HCT116 (cell line): ENCODE measurements around the gene C3orf20. TPM values are rescaled to one million over a fixed set of nuclear protein-coding genes. Genes with fewer than 3 reads are reported as not detected.

Experiments
- ATAC-seq: fragments of 200-7000 bp; cut with Tn5 transposase; 2 replicates; pipeline ENCODE4 v1.9.1; 2020; ENCODE audit warnings: mild to moderate bottlenecking, moderate library complexity
- BruUV-seq: library from RNA; stranded (reverse); fragments of 400-500 nt; replicated peaks from 2 replicates; lab custom pipeline; 2021; lab: Mats Ljungman, UMichigan
- CTCF ChIA-PET: fragments of 300-600 bp; sonication (Branson Sonifier 250); formaldehyde crosslinking; loops from one replicate; lab custom pipeline; 2021; ENCODE audit warnings: antibody characterized with exemption; lab: Charles Lee
- POLR2A ChIA-PET: fragments of 300-600, 350-600 bp; sonication (Branson Sonifier 250); formaldehyde crosslinking; loops from one replicate; lab custom pipeline; 2021; ENCODE audit warnings: antibody characterized with exemption; lab: Charles Lee
- RAD21 ChIA-PET, 2 experiments: fragments of 300-600 bp; sonication (Branson Sonifier 250); formaldehyde crosslinking; loops; one replicate each; lab custom pipeline; 2023; ENCODE audit warnings: low total read pairs in 2 of 2; ENCODE audit not compliant: uncharacterized antibody in 2 of 2, unreplicated experiment in 2 of 2, low non-redundant PET in 1 of 2; lab: Charles Lee
- DNase-seq: peaks from one replicate; pipeline ENCODE4 v3.0.0-alpha.2; 2010; ENCODE audit warnings: low read depth, low spot score
- H2AFZ ChIP-seq: fragments of 200-600 bp; shearing (Covaris generic), sonication (generic); 2 replicates; pipeline ENCODE4 v1.6.1; 2017; ENCODE audit warnings: low read depth, mixed run types, mixed read lengths, antibody characterized with exemption, low read length; ENCODE audit not compliant: poor library complexity, severe bottlenecking
- H3K27ac ChIP-seq: 2 replicates; pipeline ENCODE4 v1.5.1; 2012; ENCODE audit warnings: low read depth, low read length
- H3K27me3 ChIP-seq: fragments of 200-600 bp; sonication (generic); 2 replicates; pipeline ENCODE4 v1.6.1; 2016; ENCODE audit warnings: mixed run types, low read length, mixed read lengths; ENCODE audit not compliant: insufficient read depth
- H3K36me3 ChIP-seq, 2 experiments: fragments of 200-500 bp in 1 of 2; fragments of 200-600 bp in 1 of 2; sonication (Bioruptor generic) in 1 of 2; sonication (generic) in 1 of 2; 2 replicates each; pipeline versions ENCODE4 v1.5.1 to v1.6.1; 2014 to 2016; ENCODE audit warnings: low read length in 2 of 2, inconsistent platforms in 1 of 2, mixed read lengths in 1 of 2, mixed run types in 1 of 2; ENCODE audit not compliant: insufficient read depth in 2 of 2, control insufficient read depth in 1 of 2
- H3K4me1 ChIP-seq, 2 experiments: fragments of 200-600 bp in 1 of 2; sonication (generic) in 1 of 2; 2 replicates each; pipeline versions ENCODE4 v1.5.1 to v1.6.1; 2012 to 2017; ENCODE audit warnings: low read length in 2 of 2, inconsistent platforms in 1 of 2, mild to moderate bottlenecking in 1 of 2, mixed read lengths in 1 of 2, mixed run types in 1 of 2, moderate library complexity in 1 of 2; ENCODE audit not compliant: insufficient read depth in 2 of 2, control insufficient read depth in 1 of 2
- H3K4me2 ChIP-seq: fragments of 200-600 bp; sonication (generic); 2 replicates; pipeline ENCODE4 v1.6.1; 2017; ENCODE audit warnings: mixed run types, low read length, mixed read lengths
- H3K4me3 ChIP-seq, 2 experiments: fragments of 200-600 bp in 1 of 2; sonication (generic) in 1 of 2; replicated peaks in 1 of 2; 2 replicates each; pipeline ENCODE4 v1.5.1; 2011 to 2016; ENCODE audit warnings: low read length in 2 of 2, control low read depth in 1 of 2, low read depth in 1 of 2, mild to moderate bottlenecking in 1 of 2, mixed read lengths in 1 of 2, mixed run types in 1 of 2
- H3K79me2 ChIP-seq: fragments of 200-600 bp; sonication (generic); 2 replicates; pipeline ENCODE4 v1.6.1; 2017; ENCODE audit warnings: mild to moderate bottlenecking, mixed run types, low read length, moderate library complexity, mixed read lengths; ENCODE audit not compliant: insufficient read depth
- H3K9ac ChIP-seq: fragments of 200-600 bp; sonication (generic); 2 replicates; pipeline ENCODE4 v1.6.1; 2016; ENCODE audit warnings: low read length, mixed read lengths
- H3K9me2 ChIP-seq: fragments of 200-600 bp; sonication (generic), shearing (Covaris generic); 2 replicates; pipeline ENCODE4 v1.6.1; 2017; ENCODE audit warnings: mixed run types, mild to moderate bottlenecking, moderate library complexity; ENCODE audit not compliant: insufficient read depth
- H3K9me3 ChIP-seq, 2 experiments: fragments of 200-500 bp in 1 of 2; fragments of 200-600 bp in 1 of 2; sonication (Bioruptor generic) in 1 of 2; sonication (generic) in 1 of 2; 2 replicates each; pipeline ENCODE4 v1.6.1; 2014 to 2017; ENCODE audit warnings: low read length in 2 of 2, mixed read lengths in 2 of 2, inconsistent platforms in 1 of 2, low read depth in 1 of 2, mild to moderate bottlenecking in 1 of 2, mixed run types in 1 of 2, moderate library complexity in 1 of 2; ENCODE audit not compliant: control insufficient read depth in 1 of 2, insufficient read depth in 1 of 2
- H4K20me1 ChIP-seq: fragments of 200-600 bp; sonication (generic), shearing (Covaris generic); 2 replicates; pipeline ENCODE4 v1.6.1; 2017; ENCODE audit warnings: mixed run types, mild to moderate bottlenecking, moderate library complexity; ENCODE audit not compliant: insufficient read depth
- CEBPB ChIP-seq: IDR thresholded peaks from 2 replicates; pipeline ENCODE4 v1.6.1; 2012; ENCODE audit warnings: low read depth
- ELF1 ChIP-seq: IDR thresholded peaks from 2 replicates; pipeline ENCODE4 v1.6.1; 2012; ENCODE audit warnings: low read depth, borderline replicate concordance
- EZH2phosphoT487 ChIP-seq: fragments of 200-600 bp; IDR thresholded peaks from 2 replicates; pipeline ENCODE4 v1.6.1; 2018; ENCODE audit warnings: antibody characterized with exemption, borderline replicate concordance
- JUND ChIP-seq: IDR thresholded peaks from 2 replicates; pipeline ENCODE4 v1.6.1; 2012
- POLR2A ChIP-seq: IDR thresholded peaks from 2 replicates; pipeline ENCODE4 v1.7.0; 2011; ENCODE audit warnings: borderline replicate concordance; ENCODE audit not compliant: insufficient read depth, insufficient read length; ENCODE audit errors: extremely low read depth
- POLR2AphosphoS5 ChIP-seq: IDR thresholded peaks from 2 replicates; pipeline ENCODE4 v1.6.1; 2011; ENCODE audit warnings: mild to moderate bottlenecking, low read depth, low read length, moderate library complexity
- RAD21 ChIP-seq: IDR thresholded peaks from 2 replicates; pipeline ENCODE4 v1.6.1; 2012; ENCODE audit warnings: low read depth, mild to moderate bottlenecking
- SIN3A ChIP-seq: IDR thresholded peaks from 2 replicates; pipeline ENCODE4 v1.6.1; 2012; ENCODE audit warnings: low read depth
- SP1 ChIP-seq: IDR thresholded peaks from 2 replicates; pipeline ENCODE4 v1.6.1; 2012; ENCODE audit warnings: low read depth
- SRF ChIP-seq: IDR thresholded peaks from 2 replicates; pipeline ENCODE4 v1.6.1; 2012; ENCODE audit warnings: low read depth
- TCF7L2 ChIP-seq: IDR thresholded peaks from 2 replicates; pipeline ENCODE4 v1.7.0; 2011; ENCODE audit warnings: borderline replicate concordance, inconsistent platforms; ENCODE audit not compliant: insufficient read depth, insufficient read length; ENCODE audit errors: extremely low read depth
- intact Hi-C: fragments of 100-400 bp; cut with micrococcal nuclease; formaldehyde crosslinking; loops from 2 replicates; pipeline ENCODE4 v1.10.0; 2022
- total RNA-seq: library from RNA; stranded (reverse); gene quantifications from one replicate; pipeline ENCODE4 v1.2.1, GENCODE V29; 2021; ENCODE audit not compliant: unreplicated experiment
- TF ChIP-seq, protein P1 (sequence below): IDR thresholded peaks from 2 replicates; pipeline ENCODE4 v1.6.1; 2012
- TF ChIP-seq, protein P2 (sequence below): IDR thresholded peaks from 2 replicates; pipeline ENCODE4 v1.6.1; 2011; ENCODE audit warnings: mild to moderate bottlenecking, low read length, moderate library complexity; ENCODE audit not compliant: insufficient replicate concordance; ENCODE audit errors: extremely low read depth
- TF ChIP-seq, protein P3 (sequence below): IDR thresholded peaks from 2 replicates; pipeline ENCODE4 v1.6.1; 2012

Gene C3orf20
- total RNA-seq, 1 experiment from 2014 or later: 0.20 TPM

DNA sequence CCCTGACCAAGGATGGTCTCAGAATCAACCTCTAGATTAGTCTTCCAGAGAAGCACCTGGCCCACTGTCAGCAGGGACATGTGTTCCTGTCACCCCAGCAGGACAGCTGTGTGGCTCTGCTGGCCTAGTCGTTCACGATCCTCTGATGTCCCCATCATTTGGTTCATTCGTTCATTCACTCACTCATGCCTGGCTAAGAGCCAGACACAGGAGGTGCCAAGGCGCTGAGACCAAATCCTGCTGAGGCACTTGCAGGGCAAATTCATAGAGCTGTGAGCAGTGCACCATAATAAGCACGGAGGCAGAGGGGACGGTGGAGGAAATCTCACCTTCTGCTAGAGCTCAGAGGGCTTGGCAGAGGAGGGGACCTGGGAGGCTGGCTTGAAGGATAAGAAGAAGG lies 93.9 kb downstream of the C3orf20 start:
- intact Hi-C loops: no loop called here
- no peaks in the 10 kb centered on the region for H4K20me1 ChIP-seq
- CTCF ChIA-PET: interaction anchor here (0.6 kb wide), 1 partner anchor 651 kb away, joined by 3 read pairs; no protein-coding TSS in a partner anchor
- no TSS peak for BruUV-seq
- H3K4me3 ChIP-seq: no peak overlapping the region
- no peak overlapping the region for H2AFZ ChIP-seq
- no peaks in the 10 kb centered on the region for H3K4me1 ChIP-seq
- no peaks in the 10 kb centered on the region for H3K27me3 ChIP-seq
- ATAC-seq (no peak), DNase-seq (no peak)
- RAD21 ChIA-PET: no interaction called here
- no peaks in the 10 kb centered on the region for H3K9me3 ChIP-seq
- H3K4me2 ChIP-seq: no peak overlapping the region
- no peak overlapping the region for H3K27ac ChIP-seq
- POLR2A ChIA-PET: no interaction called here
- no peaks in the 10 kb centered on the region for H3K9me2 ChIP-seq
- TF ChIP-seq JUND (no peak), SRF (no peak), ELF1 (no peak), POLR2A (no peak), POLR2AphosphoS5 (no peak), RAD21 (no peak), SIN3A (no peak), TCF7L2 (no peak), EZH2phosphoT487 (no peak), CEBPB (no peak), SP1 (no peak)
- TF ChIP-seq, protein P1, sequence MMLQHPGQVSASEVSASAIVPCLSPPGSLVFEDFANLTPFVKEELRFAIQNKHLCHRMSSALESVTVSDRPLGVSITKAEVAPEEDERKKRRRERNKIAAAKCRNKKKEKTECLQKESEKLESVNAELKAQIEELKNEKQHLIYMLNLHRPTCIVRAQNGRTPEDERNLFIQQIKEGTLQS: no peak
- TF ChIP-seq, protein P2, sequence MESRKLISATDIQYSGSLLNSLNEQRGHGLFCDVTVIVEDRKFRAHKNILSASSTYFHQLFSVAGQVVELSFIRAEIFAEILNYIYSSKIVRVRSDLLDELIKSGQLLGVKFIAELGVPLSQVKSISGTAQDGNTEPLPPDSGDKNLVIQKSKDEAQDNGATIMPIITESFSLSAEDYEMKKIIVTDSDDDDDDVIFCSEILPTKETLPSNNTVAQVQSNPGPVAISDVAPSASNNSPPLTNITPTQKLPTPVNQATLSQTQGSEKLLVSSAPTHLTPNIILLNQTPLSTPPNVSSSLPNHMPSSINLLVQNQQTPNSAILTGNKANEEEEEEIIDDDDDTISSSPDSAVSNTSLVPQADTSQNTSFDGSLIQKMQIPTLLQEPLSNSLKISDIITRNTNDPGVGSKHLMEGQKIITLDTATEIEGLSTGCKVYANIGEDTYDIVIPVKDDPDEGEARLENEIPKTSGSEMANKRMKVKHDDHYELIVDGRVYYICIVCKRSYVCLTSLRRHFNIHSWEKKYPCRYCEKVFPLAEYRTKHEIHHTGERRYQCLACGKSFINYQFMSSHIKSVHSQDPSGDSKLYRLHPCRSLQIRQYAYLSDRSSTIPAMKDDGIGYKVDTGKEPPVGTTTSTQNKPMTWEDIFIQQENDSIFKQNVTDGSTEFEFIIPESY: no peak
- TF ChIP-seq, protein P3, sequence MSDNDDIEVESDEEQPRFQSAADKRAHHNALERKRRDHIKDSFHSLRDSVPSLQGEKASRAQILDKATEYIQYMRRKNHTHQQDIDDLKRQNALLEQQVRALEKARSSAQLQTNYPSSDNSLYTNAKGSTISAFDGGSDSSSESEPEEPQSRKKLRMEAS: no peak
- no peaks in the 10 kb centered on the region for H3K36me3 ChIP-seq
- H3K79me2 ChIP-seq: no peaks in the 10 kb centered on the region
- H3K9ac ChIP-seq: no peak overlapping the region
